Skeletal muscle tissue (tissue), 4 donors: ENCODE results near the gene IRF6. TPM values are rescaled to one million over a fixed set of nuclear protein-coding genes. Genes with fewer than 3 reads are reported as not detected.

Source experiments
- H3K27ac ChIP-seq: one replicate; pipeline ENCODE4 v1.7.0; 2013; ENCODE audit warnings: mild to moderate bottlenecking, low read depth, low read length, inconsistent platforms
- H3K27me3 ChIP-seq, 3 donors: one replicate each; pipeline ENCODE4 v1.7.0; 2013; ENCODE audit warnings: low read length in 3 of 3; ENCODE audit not compliant: control insufficient read depth in 3 of 3, insufficient read depth in 3 of 3
- H3K36me3 ChIP-seq, 3 donors: one replicate each; pipeline ENCODE4 v1.7.0; 2013; ENCODE audit warnings: low read length in 3 of 3; ENCODE audit not compliant: control insufficient read depth in 3 of 3, insufficient read depth in 3 of 3
- H3K4me1 ChIP-seq, 3 donors: one replicate each; pipeline ENCODE4 v1.7.0; 2013; ENCODE audit warnings: low read length in 3 of 3, mild to moderate bottlenecking in 3 of 3; ENCODE audit not compliant: control insufficient read depth in 3 of 3, insufficient read depth in 3 of 3
- H3K4me3 ChIP-seq, 3 donors: one replicate each; pipeline ENCODE4 v1.7.0; 2013; ENCODE audit warnings: low read length in 3 of 3
- H3K9ac ChIP-seq, 3 donors: one replicate each; pipeline ENCODE4 v1.7.0; 2013; ENCODE audit warnings: low read length in 3 of 3, mild to moderate bottlenecking in 3 of 3, moderate library complexity in 2 of 3, low read depth in 1 of 3
- H3K9me3 ChIP-seq, 3 donors: one replicate each; pipeline ENCODE4 v1.7.0; 2013; ENCODE audit warnings: low read length in 3 of 3; ENCODE audit not compliant: control insufficient read depth in 3 of 3
- total RNA-seq: library from RNA; depleted of rRNA; stranded (reverse); fragments of >200 nt; gene quantifications from one replicate; pipeline ENCODE4 v1.2.3, GENCODE V29; 2014
- donor health status: Osteomylitis.

Gene IRF6
- total RNA-seq, 1 donor from 2014 or later, result 0.52 TPM

GRCh38 chr1:209755926-209756614 is 49.9 kb downstream of the IRF6 start, which contains the start of gene TRAF3IP3:
Gene TRAF3IP3, plus strand, starts transcription at chr1:209756053. Its CDS starts 3,987 bp downstream, at chr1:209760040.
- Histone ChIP-seq H3K4me3 (peak within 1 kb of the TSS in 1 of 3 donors; percentile 36), H3K27ac (no peak within 1 kb of the TSS), H3K36me3 (peaks cover 0 to 2% (median 0%) of the 10 kb centered on the region in 3 donors), H3K27me3 (no peaks in the 10 kb centered on the region), H3K4me1 (peaks cover 7 to 17% (median 10%) of the 10 kb centered on the region in 3 donors), H3K9ac (no peak within 1 kb of the TSS), H3K9me3 (no peaks in the 10 kb centered on the region)

- peaks cover 7 to 13% (median 8%) of the 10 kb centered on the region in 3 donors for H3K4me1 ChIP-seq
- no peak overlapping the region for H3K4me3 ChIP-seq
- H3K27me3 ChIP-seq, result no peaks in the 10 kb centered on the region
These were observed 50.7 kb downstream of the IRF6 start for GRCh38 chr1:209755256-209755655.

GRCh38 chr1:209752890-209753289 is 53.1 kb downstream of the IRF6 start:
- Histone ChIP-seq H3K9ac (no peak overlapping the region), H3K36me3 (no peaks in the 10 kb centered on the region), H3K27me3 (no peaks in the 10 kb centered on the region), H3K4me3 (no peak overlapping the region), H3K9me3 (no peaks in the 10 kb centered on the region), H3K27ac (no peak overlapping the region), H3K4me1 (peaks cover 3 to 4% (median 3%) of the 10 kb centered on the region in 3 donors)

More at GRCh38 chr1:209755256-209755655, 50.7 kb downstream of the IRF6 start:
- no peak overlapping the region for H3K27ac ChIP-seq
- H3K9ac ChIP-seq, result no peak overlapping the region
- peaks cover 0 to 2% (median 0%) of the 10 kb centered on the region in 3 donors for H3K36me3 ChIP-seq
- H3K9me3 ChIP-seq, result no peaks in the 10 kb centered on the region

- no peak overlapping the region for H3K27ac ChIP-seq
- no peaks in the 10 kb centered on the region for H3K27me3 ChIP-seq
- H3K9me3 ChIP-seq, result no peaks in the 10 kb centered on the region
- H3K4me1 ChIP-seq, result peaks cover 9 to 11% (median 9%) of the 10 kb centered on the region in 3 donors
- H3K4me3 ChIP-seq, result no peak overlapping the region
- H3K36me3 ChIP-seq, result no peaks in the 10 kb centered on the region
- H3K9ac ChIP-seq, result no peak overlapping the region
These were observed 54.2 kb downstream of the IRF6 start for GRCh38 chr1:209751627-209752231.

- Histone ChIP-seq H3K9ac (no peak overlapping the region), H3K9me3 (no peaks in the 10 kb centered on the region), H3K27ac (no peak overlapping the region), H3K36me3 (no peaks in the 10 kb centered on the region), H3K4me3 (no peak overlapping the region), H3K4me1 (peaks cover 9 to 11% (median 9%) of the 10 kb centered on the region in 3 donors), H3K27me3 (no peaks in the 10 kb centered on the region)
These were observed 56.1 kb downstream of the IRF6 start for GRCh38 chr1:209749670-209750323.

- H3K9me3 ChIP-seq, result no peaks in the 10 kb centered on the region
- no peak overlapping the region for H3K9ac ChIP-seq
- H3K4me3 ChIP-seq, result no peak overlapping the region
- no peaks in the 10 kb centered on the region for H3K36me3 ChIP-seq
- peaks cover 9 to 11% (median 9%) of the 10 kb centered on the region in 3 donors for H3K4me1 ChIP-seq
- H3K27me3 ChIP-seq, result no peaks in the 10 kb centered on the region
- H3K27ac ChIP-seq, result no peak overlapping the region
These were observed 56.7 kb downstream of the IRF6 start for GRCh38 chr1:209749205-209749604.

GRCh38 chr1:209748620-209749019 is 57.3 kb downstream of the IRF6 start:
- Histone ChIP-seq H3K27ac (no peak overlapping the region), H3K9me3 (no peaks in the 10 kb centered on the region), H3K4me1 (peaks cover 9 to 11% (median 9%) of the 10 kb centered on the region in 3 donors), H3K9ac (no peak overlapping the region), H3K27me3 (no peaks in the 10 kb centered on the region), H3K4me3 (no peak overlapping the region), H3K36me3 (no peaks in the 10 kb centered on the region)

GRCh38 chr1:209747580-209748262 is 58.2 kb downstream of the IRF6 start:
- Histone ChIP-seq H3K4me3 (peak overlapping the region; percentile 56 to 64 (median 64)), H3K27ac (peak overlapping the region; percentile 17), H3K27me3 (no peaks in the 10 kb centered on the region), H3K9ac (peak overlapping the region in 1 of 3 donors; percentile 57), H3K4me1 (peaks cover 9 to 14% (median 11%) of the 10 kb centered on the region in 3 donors), H3K36me3 (no peaks in the 10 kb centered on the region), H3K9me3 (no peaks in the 10 kb centered on the region)

- Histone ChIP-seq H3K4me3 (no peak overlapping the region), H3K27ac (no peak overlapping the region), H3K4me1 (peaks cover 9 to 17% (median 11%) of the 10 kb centered on the region in 3 donors), H3K36me3 (no peaks in the 10 kb centered on the region), H3K27me3 (no peaks in the 10 kb centered on the region), H3K9me3 (no peaks in the 10 kb centered on the region), H3K9ac (no peak overlapping the region)
These were observed 59.3 kb downstream of the IRF6 start for GRCh38 chr1:209746451-209747165.
